Suppressor macrophage treated with lipopolysaccharide for 4 hours (primary cell): Measurements from ENCODE around the gene ALB.

ENCODE experiments used
- DNase-seq: peaks from one replicate; pipeline ENCODE4 v3.0.0-alpha.2; 2020

The ALB gene

GRCh38 chr4:73452953-73453700 is 49.0 kb downstream of the ALB start:
- DNase-seq: no peak

GRCh38 chr4:73453701-73454005 is 49.6 kb downstream of the ALB start:
- no peak for DNase-seq

- no peak for DNase-seq
These were observed 50.8 kb downstream of the ALB start for GRCh38 chr4:73454920-73455319.

GRCh38 chr4:73456177-73457022 is 52.3 kb downstream of the ALB start:
- no peak for DNase-seq

- DNase-seq: no peak
These were observed 54.3 kb downstream of the ALB start for GRCh38 chr4:73458184-73459047.

GRCh38 chr4:73459048-73459421 is 54.9 kb downstream of the ALB start:
- no peak for DNase-seq

GRCh38 chr4:73460913-73461522 is 56.9 kb downstream of the ALB start:
- no peak for DNase-seq

- no peak for DNase-seq
These were observed 64.1 kb downstream of the ALB start for GRCh38 chr4:73468170-73468569.

- no peak for DNase-seq
These were observed 66.6 kb downstream of the ALB start for GRCh38 chr4:73470728-73471127.
